OCI-LY7 (cell line): ENCODE results near the gene HPCA. TPM values are rescaled to one million over a fixed set of nuclear protein-coding genes. Genes with fewer than 3 reads are reported as not detected.

Source experiments
- BruUV-seq: library from RNA; stranded (reverse); fragments of 400-500 nt; replicated peaks from 2 replicates; lab custom pipeline; 2021; lab: Mats Ljungman, UMichigan
- CTCF ChIA-PET: fragments of 300-600 bp; sonication (Branson Sonifier 250); formaldehyde crosslinking; loops from one replicate; lab custom pipeline; 2022; ENCODE audit warnings: antibody characterized with exemption; ENCODE audit not compliant: unreplicated experiment; lab: Charles Lee
- POLR2A ChIA-PET: fragments of 300-600 bp; sonication (Branson Sonifier 250); formaldehyde crosslinking; loops from one replicate; lab custom pipeline; 2022; ENCODE audit warnings: antibody characterized with exemption; lab: Charles Lee
- DNase-seq: peaks from one replicate; pipeline ENCODE4 v3.0.0-alpha.2; 2015; ENCODE audit warnings: low spot score
- H2AFZ ChIP-seq: fragments of 200-600 bp; sonication (generic), shearing (Covaris generic); 2 replicates; pipeline ENCODE4 v1.6.1; 2014; ENCODE audit warnings: mild to moderate bottlenecking, antibody characterized with exemption, low read length, moderate library complexity
- H3K27ac ChIP-seq: fragments of 200-600 bp; sonication (generic); 2 replicates; pipeline ENCODE4 v1.5.1; 2014; ENCODE audit warnings: mixed run types, low read depth, mild to moderate bottlenecking, moderate library complexity, low read length, inconsistent platforms; ENCODE audit not compliant: poor library complexity, severe bottlenecking
- H3K36me3 ChIP-seq: fragments of 200-600 bp; sonication (generic); 2 replicates; pipeline ENCODE4 v1.6.1; 2014; ENCODE audit warnings: mild to moderate bottlenecking, antibody characterized with exemption, low read length, moderate library complexity, mixed read lengths; ENCODE audit not compliant: insufficient read depth
- H3K4me1 ChIP-seq: fragments of 200-600 bp; sonication (generic); 2 replicates; pipeline ENCODE4 v1.5.1; 2014; ENCODE audit warnings: mild to moderate bottlenecking, low read length; ENCODE audit not compliant: insufficient read depth, poor library complexity, severe bottlenecking
- H3K4me2 ChIP-seq: fragments of 200-600 bp; sonication (generic); 2 replicates; pipeline ENCODE4 v1.6.1; 2014; ENCODE audit warnings: mild to moderate bottlenecking, low read length
- H3K4me3 ChIP-seq: fragments of 200-600 bp; sonication (generic); 2 replicates; pipeline ENCODE4 v1.5.1; 2014; ENCODE audit warnings: mild to moderate bottlenecking, low read depth, low read length; ENCODE audit not compliant: poor library complexity, severe bottlenecking
- H3K79me2 ChIP-seq: fragments of 200-600 bp; sonication (generic); 2 replicates; pipeline ENCODE4 v1.6.1; 2016; ENCODE audit warnings: low read depth, mild to moderate bottlenecking, low read length, moderate library complexity, mixed read lengths; ENCODE audit not compliant: insufficient read depth
- H3K9me2 ChIP-seq: fragments of 200-600 bp; sonication (generic); 2 replicates; pipeline ENCODE4 v1.6.1; 2016; ENCODE audit warnings: mild to moderate bottlenecking, low read length, mixed read lengths; ENCODE audit not compliant: insufficient read depth
- H3K9me3 ChIP-seq: fragments of 200-600 bp; sonication (generic); 2 replicates; pipeline ENCODE4 v1.6.1; 2014; ENCODE audit warnings: mild to moderate bottlenecking, mixed run types, low read length, mixed read lengths
- H4K20me1 ChIP-seq: fragments of 200-600 bp; sonication (generic); 2 replicates; pipeline ENCODE4 v1.6.1; 2014; ENCODE audit warnings: mild to moderate bottlenecking, antibody characterized with exemption, low read length, moderate library complexity, mixed read lengths; ENCODE audit not compliant: insufficient read depth
- CTCF ChIP-seq: fragments of 200-600 bp; sonication (generic); conservative IDR thresholded peaks from 2 replicates; pipeline ENCODE4 v1.5.1; 2014; ENCODE audit warnings: mild to moderate bottlenecking, antibody characterized with exemption, low read length, moderate library complexity, mixed read lengths
- EZH2phosphoT487 ChIP-seq: fragments of 200-600 bp; sonication (generic); IDR thresholded peaks from 2 replicates; pipeline ENCODE4 v1.6.1; 2018; ENCODE audit warnings: low read depth, borderline replicate concordance, mild to moderate bottlenecking, mixed run types, antibody characterized with exemption, low read length, moderate library complexity, mixed read lengths
- intact Hi-C: fragments of 100-400 bp; cut with micrococcal nuclease; formaldehyde crosslinking; loops from one replicate; pipeline ENCODE4 v1.10.0; 2022; ENCODE audit not compliant: unreplicated experiment
- total RNA-seq, 2 experiments: library from RNA; depleted of rRNA in 1 of 2; stranded (reverse); fragments of >200 nt in 1 of 2; shearing (Covaris generic) in 1 of 2; gene quantifications; 2 replicates each; pipeline ENCODE4 v1.2.3, GENCODE V29; 2014 to 2022

HPCA gene
- total RNA-seq, 2 experiments from 2014 or later, result 0.36 to 3.3 TPM

- H3K4me3 ChIP-seq, result no peak overlapping the region
- H3K36me3 ChIP-seq, result no peaks in the 10 kb centered on the region
- POLR2A ChIA-PET, result no interaction called here
- H3K9me2 ChIP-seq, result no peaks in the 10 kb centered on the region
- no peak for DNase-seq
- BruUV-seq, result no TSS peak
- H3K4me1 ChIP-seq, result peaks cover 19% of the 10 kb centered on the region
- CTCF ChIA-PET, result no interaction called here
- TF ChIP-seq CTCF, result no peak
- H3K79me2 ChIP-seq, result no peaks in the 10 kb centered on the region
- H4K20me1 ChIP-seq, result no peaks in the 10 kb centered on the region
- no peak overlapping the region for H3K4me2 ChIP-seq
- H3K27ac ChIP-seq, result no peak overlapping the region
- no peaks in the 10 kb centered on the region for H3K9me3 ChIP-seq
- H2AFZ ChIP-seq, result no peak overlapping the region
- intact Hi-C loops, result no loop called here
These were observed 8.1 kb upstream of the HPCA start for GRCh38 chr1:32878183-32878582.

GRCh38 chr1:32878637-32879041, 7.7 kb upstream of the HPCA start:
- Histone ChIP-seq H3K79me2 (no peaks in the 10 kb centered on the region), H2AFZ (no peak overlapping the region), H3K4me3 (no peak overlapping the region), H3K9me3 (no peaks in the 10 kb centered on the region), H3K27ac (no peak overlapping the region), H3K4me2 (no peak overlapping the region), H3K4me1 (peaks cover 18% of the 10 kb centered on the region), H4K20me1 (no peaks in the 10 kb centered on the region), H3K36me3 (no peaks in the 10 kb centered on the region), H3K9me2 (no peaks in the 10 kb centered on the region)
- no peak for DNase-seq
- intact Hi-C loops, result no loop called here
- no TSS peak for BruUV-seq
- TF ChIP-seq CTCF, result no peak
- POLR2A ChIA-PET, result no interaction called here
- CTCF ChIA-PET, result no interaction called here

- no peak for TF ChIP-seq CTCF
- no peak for TF ChIP-seq EZH2phosphoT487
- Histone ChIP-seq H3K79me2 (no peaks in the 10 kb centered on the region), H3K4me3 (no peak overlapping the region), H3K36me3 (no peaks in the 10 kb centered on the region), H3K9me3 (no peaks in the 10 kb centered on the region), H3K27ac (no peak overlapping the region), H3K4me1 (peaks cover 6% of the 10 kb centered on the region), H3K4me2 (no peak overlapping the region), H2AFZ (no peak overlapping the region), H3K9me2 (no peaks in the 10 kb centered on the region), H4K20me1 (no peaks in the 10 kb centered on the region)
- intact Hi-C loops, result no loop called here
- POLR2A ChIA-PET, result no interaction called here
- no peak for DNase-seq
- BruUV-seq, result no TSS peak
- CTCF ChIA-PET, result no interaction called here
These were observed 5.0 kb upstream of the HPCA start for GRCh38 chr1:32881291-32881690.
